HepG2 (cell line): ENCODE measurements around the gene MSANTD2. TPM values are rescaled to one million over a fixed set of nuclear protein-coding genes. Genes with fewer than 3 reads are reported as not detected.

ENCODE experiments used
- BCL6 ChIP-seq: IDR thresholded peaks from 2 replicates; pipeline ENCODE4 v1.6.1; 2016; ENCODE audit warnings: missing genetic modification reagents, missing compliant biosample characterization
- ERF ChIP-seq: IDR thresholded peaks from 2 replicates; pipeline ENCODE4 v1.6.1; 2018; ENCODE audit warnings: missing biosample characterization, missing genetic modification reagents
- GABPB1 ChIP-seq: IDR thresholded peaks from 2 replicates; pipeline ENCODE4 v1.6.1; 2016; ENCODE audit warnings: mild to moderate bottlenecking, missing genetic modification reagents, moderate library complexity, missing compliant biosample characterization
- HOXD1 ChIP-seq: sonication (generic); formaldehyde crosslinking; IDR thresholded peaks from 2 replicates; pipeline ENCODE4 v1.5.0; 2020; ENCODE audit warnings: missing genetic modification reagents
- MED13 ChIP-seq: sonication (generic); formaldehyde crosslinking; IDR thresholded peaks from 2 replicates; pipeline ENCODE4 v1.5.0; 2020; ENCODE audit warnings: missing genetic modification reagents
- MXD4 ChIP-seq: IDR thresholded peaks from 2 replicates; pipeline ENCODE4 v1.6.1; 2016; ENCODE audit warnings: mild to moderate bottlenecking, missing biosample characterization, missing genetic modification reagents
- NR3C1 ChIP-seq: sonication (generic); formaldehyde crosslinking; IDR thresholded peaks from 2 replicates; pipeline ENCODE4 v1.4.0; 2020; ENCODE audit warnings: missing genetic modification reagents
- SIX4 ChIP-seq: sonication (generic); formaldehyde crosslinking; IDR thresholded peaks from 2 replicates; pipeline ENCODE4 v1.4.0; 2020; ENCODE audit warnings: missing genetic modification reagents
- SNRNP70 ChIP-seq: fragments of 200-400 bp; formaldehyde crosslinking; IDR thresholded peaks from 2 replicates; pipeline ENCODE4 v1.6.1; 2017; ENCODE audit warnings: mild to moderate bottlenecking, low read depth, low read length, moderate library complexity
- TP53 ChIP-seq: sonication (generic); formaldehyde crosslinking; conservative IDR thresholded peaks from 2 replicates; pipeline ENCODE4 v1.4.0; 2020; ENCODE audit warnings: missing genetic modification reagents
- ZFP90 ChIP-seq: sonication (generic); formaldehyde crosslinking; IDR thresholded peaks from 2 replicates; pipeline ENCODE4 v1.8.0; 2022; ENCODE audit warnings: missing genetic modification reagents, mild to moderate bottlenecking, inconsistent platforms, borderline replicate concordance
- ZNF329 ChIP-seq: sonication (generic); formaldehyde crosslinking; IDR thresholded peaks from 2 replicates; pipeline ENCODE4 v1.9.0; 2021; ENCODE audit warnings: low read depth, mild to moderate bottlenecking, missing genetic modification reagents
- ZNF34 ChIP-seq: sonication (generic); formaldehyde crosslinking; IDR thresholded peaks from 2 replicates; pipeline ENCODE4 v1.4.0; 2020; ENCODE audit warnings: mild to moderate bottlenecking, missing genetic modification reagents, borderline replicate concordance
- ZNF383 ChIP-seq: sonication (generic); formaldehyde crosslinking; IDR thresholded peaks from 2 replicates; pipeline ENCODE4 v1.4.0; 2020; ENCODE audit warnings: missing genetic modification reagents, mild to moderate bottlenecking, borderline replicate concordance
- ZNF547 ChIP-seq: sonication (generic); formaldehyde crosslinking; IDR thresholded peaks from 2 replicates; pipeline ENCODE4 v1.5.1; 2020; ENCODE audit warnings: mild to moderate bottlenecking, missing genetic modification reagents
- ZNF605 ChIP-seq: sonication (generic); formaldehyde crosslinking; IDR thresholded peaks from 2 replicates; pipeline ENCODE4 v1.8.0; 2022; ENCODE audit warnings: mild to moderate bottlenecking, missing genetic modification reagents
- ZNF841 ChIP-seq: sonication (generic); formaldehyde crosslinking; IDR thresholded peaks from 2 replicates; pipeline ENCODE4 v1.8.1; 2023; ENCODE audit warnings: missing genetic modification reagents, borderline replicate concordance
- polyA plus RNA-seq, 8 experiments: library from polyadenylated mRNA; depleted of rRNA in 3 of 8; stranded (reverse) in 7 of 8; unstranded in 1 of 8; fragments of >200 nt; fragmentation: Illumina TruSeq in 4 of 8; extraction: Trizol in 4 of 8; gene quantifications; 2 replicates each; pipeline versions ENCODE4 v1.2.1 to v1.2.3, GENCODE V29; 2011 to 2016; ENCODE audit warnings: low read depth in 4 of 8, missing spikeins in 1 of 8, mixed read lengths in 1 of 8; ENCODE audit not compliant: insufficient read depth in 1 of 8
- total RNA-seq, 5 experiments: library from RNA; depleted of rRNA; stranded (reverse); fragments of >200 nt; fragmentation: Illumina TruSeq; extraction: Trizol; gene quantifications; 2 replicates each; pipeline ENCODE4 v1.2.3, GENCODE V29; 2016; ENCODE audit warnings: low read depth in 1 of 5
- TF ChIP-seq, protein P1 (sequence below): IDR thresholded peaks from 2 replicates; pipeline ENCODE4 v1.6.1; 2016; ENCODE audit warnings: mild to moderate bottlenecking
- TF ChIP-seq, protein P2 (sequence below): sonication (generic); formaldehyde crosslinking; IDR thresholded peaks from 2 replicates; pipeline ENCODE4 v1.4.0; 2020; ENCODE audit warnings: missing genetic modification reagents
- TF ChIP-seq, protein P3 (sequence below): sonication (generic); formaldehyde crosslinking; IDR thresholded peaks from 2 replicates; pipeline ENCODE4 v1.8.1; 2023; ENCODE audit warnings: mild to moderate bottlenecking, inconsistent platforms, moderate library complexity, missing genetic modification reagents, borderline replicate concordance
- TF ChIP-seq, protein P4 (sequence below): sonication (generic); formaldehyde crosslinking; IDR thresholded peaks from 2 replicates; pipeline ENCODE4 v1.4.0; 2020; ENCODE audit warnings: low read depth, missing genetic modification reagents

Gene MSANTD2
- total and polyA plus RNA-seq, 2 of the 13 experiments (the other 11 are each of a cell fraction or from before 2014, with no cell fraction given) = 8.7 to 10.1 TPM

DNA sequence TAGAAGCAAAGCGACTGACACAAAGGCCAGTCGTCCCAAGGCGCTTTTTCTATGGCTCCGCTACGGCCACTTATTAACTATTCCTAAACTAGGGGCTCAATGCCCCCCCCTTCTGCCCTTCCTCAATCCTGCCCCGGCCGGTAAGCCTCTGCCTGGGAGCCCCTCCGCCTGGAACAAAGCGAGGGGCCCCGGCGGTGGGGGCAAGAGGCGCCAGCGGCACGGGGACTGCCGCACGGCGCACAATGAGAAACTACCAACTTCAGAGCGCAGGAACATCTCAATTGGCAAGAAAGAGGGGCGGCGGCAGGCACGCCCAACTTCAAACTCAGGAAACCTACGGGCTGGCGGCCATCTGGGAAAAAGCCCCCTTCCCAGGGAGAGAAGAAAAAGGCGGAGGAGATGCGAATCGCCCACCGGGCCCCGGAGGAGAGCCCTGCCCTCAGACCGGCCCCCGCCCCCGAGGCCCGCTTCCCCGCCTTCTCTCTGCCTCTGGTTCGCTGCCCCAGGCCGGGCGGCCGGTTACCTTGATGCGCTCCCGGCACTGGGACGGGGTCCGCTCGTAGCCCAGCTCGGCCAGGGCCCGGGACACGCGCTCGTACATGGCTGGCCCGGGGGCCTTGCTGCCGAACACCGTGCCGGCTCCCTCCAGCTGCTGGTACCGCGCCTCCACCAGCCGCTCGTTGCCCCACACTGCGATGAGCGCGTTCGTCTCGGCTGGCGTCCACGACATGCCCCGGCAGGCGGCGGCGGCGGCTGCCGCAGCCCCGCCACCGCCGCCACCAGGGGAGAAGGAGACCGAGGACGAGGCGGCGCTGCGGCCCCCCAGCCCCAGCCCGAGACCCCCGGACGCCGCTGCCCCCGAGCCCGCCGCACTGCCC, 619 bp downstream of the MSANTD2 start (continued):
- TF ChIP-seq, protein P1, sequence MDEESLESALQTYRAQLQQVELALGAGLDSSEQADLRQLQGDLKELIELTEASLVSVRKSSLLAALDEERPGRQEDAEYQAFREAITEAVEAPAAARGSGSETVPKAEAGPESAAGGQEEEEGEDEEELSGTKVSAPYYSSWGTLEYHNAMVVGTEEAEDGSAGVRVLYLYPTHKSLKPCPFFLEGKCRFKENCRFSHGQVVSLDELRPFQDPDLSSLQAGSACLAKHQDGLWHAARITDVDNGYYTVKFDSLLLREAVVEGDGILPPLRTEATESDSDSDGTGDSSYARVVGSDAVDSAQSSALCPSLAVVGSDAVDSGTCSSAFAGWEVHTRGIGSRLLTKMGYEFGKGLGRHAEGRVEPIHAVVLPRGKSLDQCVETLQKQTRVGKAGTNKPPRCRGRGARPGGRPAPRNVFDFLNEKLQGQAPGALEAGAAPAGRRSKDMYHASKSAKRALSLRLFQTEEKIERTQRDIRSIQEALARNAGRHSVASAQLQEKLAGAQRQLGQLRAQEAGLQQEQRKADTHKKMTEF = no peak; the same call in 1 of the 2 replicates
- no peak for TF ChIP-seq ZFP90 (CRISPR knock-in tag)
- no peak for TF ChIP-seq ZNF383 (CRISPR knock-in tag)
- TF ChIP-seq ZNF34 = no peak
- TF ChIP-seq, protein P2, sequence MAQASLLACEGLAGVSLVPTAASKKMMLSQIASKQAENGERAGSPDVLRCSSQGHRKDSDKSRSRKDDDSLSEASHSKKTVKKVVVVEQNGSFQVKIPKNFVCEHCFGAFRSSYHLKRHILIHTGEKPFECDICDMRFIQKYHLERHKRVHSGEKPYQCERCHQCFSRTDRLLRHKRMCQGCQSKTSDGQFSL (CRISPR knock-in tag) = peak; percentile 75
- TF ChIP-seq ZNF605 (CRISPR knock-in tag) = no peak
- TF ChIP-seq SIX4 = no peak
- TF ChIP-seq TP53 (CRISPR knock-in tag) = no peak
- 0 out of 2 replicates have a peak, but pooled peaks have one; percentile 4 for TF ChIP-seq HOXD1 (CRISPR knock-in tag)
- no peak for TF ChIP-seq SNRNP70
- TF ChIP-seq MXD4 (CRISPR knock-in tag) = peak; percentile 20; the same call in 1 of the 2 replicates
- no peak for TF ChIP-seq MED13 (CRISPR knock-in tag)
- TF ChIP-seq ZNF841 (CRISPR knock-in tag) = 0 out of 2 replicates have a peak, but pooled peaks have one; percentile 19
- TF ChIP-seq ZNF329 (CRISPR knock-in tag) = 0 out of 2 replicates have a peak, but pooled peaks have one; percentile 6
- no peak for TF ChIP-seq BCL6 (CRISPR knock-in tag)
- 0 out of 2 replicates have a peak, but pooled peaks have one; percentile 31 for TF ChIP-seq GABPB1 (CRISPR knock-in tag)
- TF ChIP-seq, protein P3, sequence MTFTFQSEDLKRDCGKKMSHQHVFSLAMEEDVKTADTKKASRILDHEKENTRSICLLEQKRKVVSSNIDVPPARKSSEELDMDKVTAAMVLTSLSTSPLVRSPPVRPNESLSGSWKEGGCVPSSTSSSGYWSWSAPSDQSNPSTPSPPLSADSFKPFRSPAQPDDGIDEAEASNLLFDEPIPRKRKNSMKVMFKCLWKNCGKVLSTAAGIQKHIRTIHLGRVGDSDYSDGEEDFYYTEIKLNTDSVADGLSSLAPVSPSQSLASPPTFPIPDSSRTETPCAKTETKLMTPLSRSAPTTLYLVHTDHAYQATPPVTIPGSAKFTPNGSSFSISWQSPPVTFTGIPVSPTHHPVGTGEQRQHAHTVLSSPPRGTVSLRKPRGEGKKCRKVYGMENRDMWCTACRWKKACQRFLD (CRISPR knock-in tag) = no peak
- no peak for TF ChIP-seq ERF (CRISPR knock-in tag)
- no peak for TF ChIP-seq ZNF547 (CRISPR knock-in tag)
- TF ChIP-seq NR3C1 (CRISPR knock-in tag) = no peak
- TF ChIP-seq, protein P4, sequence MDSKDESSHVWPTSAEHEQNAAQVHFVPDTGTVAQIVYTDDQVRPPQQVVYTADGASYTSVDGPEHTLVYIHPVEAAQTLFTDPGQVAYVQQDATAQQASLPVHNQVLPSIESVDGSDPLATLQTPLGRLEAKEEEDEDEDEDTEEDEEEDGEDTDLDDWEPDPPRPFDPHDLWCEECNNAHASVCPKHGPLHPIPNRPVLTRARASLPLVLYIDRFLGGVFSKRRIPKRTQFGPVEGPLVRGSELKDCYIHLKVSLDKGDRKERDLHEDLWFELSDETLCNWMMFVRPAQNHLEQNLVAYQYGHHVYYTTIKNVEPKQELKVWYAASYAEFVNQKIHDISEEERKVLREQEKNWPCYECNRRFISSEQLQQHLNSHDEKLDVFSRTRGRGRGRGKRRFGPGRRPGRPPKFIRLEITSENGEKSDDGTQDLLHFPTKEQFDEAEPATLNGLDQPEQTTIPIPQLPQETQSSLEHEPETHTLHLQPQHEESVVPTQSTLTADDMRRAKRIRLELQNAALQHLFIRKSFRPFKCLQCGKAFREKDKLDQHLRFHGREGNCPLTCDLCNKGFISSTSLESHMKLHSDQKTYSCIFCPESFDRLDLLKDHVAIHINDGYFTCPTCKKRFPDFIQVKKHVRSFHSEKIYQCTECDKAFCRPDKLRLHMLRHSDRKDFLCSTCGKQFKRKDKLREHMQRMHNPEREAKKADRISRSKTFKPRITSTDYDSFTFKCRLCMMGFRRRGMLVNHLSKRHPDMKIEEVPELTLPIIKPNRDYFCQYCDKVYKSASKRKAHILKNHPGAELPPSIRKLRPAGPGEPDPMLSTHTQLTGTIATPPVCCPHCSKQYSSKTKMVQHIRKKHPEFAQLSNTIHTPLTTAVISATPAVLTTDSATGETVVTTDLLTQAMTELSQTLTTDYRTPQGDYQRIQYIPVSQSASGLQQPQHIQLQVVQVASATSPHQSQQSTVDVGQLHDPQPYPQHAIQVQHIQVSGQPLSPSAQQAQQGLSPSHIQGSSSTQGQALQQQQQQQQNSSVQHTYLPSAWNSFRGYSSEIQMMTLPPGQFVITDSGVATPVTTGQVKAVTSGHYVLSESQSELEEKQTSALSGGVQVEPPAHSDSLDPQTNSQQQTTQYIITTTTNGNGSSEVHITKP (CRISPR knock-in tag) = no peak
